AG09309 (cell line): ENCODE results near the gene NR5A2.
A peak's percentile ranks its signal among the peaks of the same experiment; 100 is the strongest.
"Not testable (repeated sequence)": the region's sequence is repeated elsewhere in the genome, so short reads cannot be mapped to it uniquely, and the experiment has no call there.

ENCODE experiments used
- DNase-seq: peaks from one replicate; pipeline ENCODE4 v3.0.0-alpha.2; 2010; ENCODE audit warnings: low read depth
- H3K4me3 ChIP-seq: 2 replicates; pipeline ENCODE4 v1.5.1; 2011; ENCODE audit warnings: mild to moderate bottlenecking, low read depth, low read length, moderate library complexity; ENCODE audit not compliant: control insufficient read depth
- TF ChIP-seq, protein P1 (sequence below): IDR thresholded peaks from 2 replicates; pipeline ENCODE4 v1.5.1; 2011; ENCODE audit warnings: mild to moderate bottlenecking, low read depth, low read length, inconsistent platforms; ENCODE audit not compliant: insufficient read depth, control insufficient read depth; ENCODE audit errors: missing control alignments

Gene NR5A2

GRCh38 chr1:200184196-200184595 is 156.7 kb downstream of the NR5A2 start:
- TF ChIP-seq, protein P1, sequence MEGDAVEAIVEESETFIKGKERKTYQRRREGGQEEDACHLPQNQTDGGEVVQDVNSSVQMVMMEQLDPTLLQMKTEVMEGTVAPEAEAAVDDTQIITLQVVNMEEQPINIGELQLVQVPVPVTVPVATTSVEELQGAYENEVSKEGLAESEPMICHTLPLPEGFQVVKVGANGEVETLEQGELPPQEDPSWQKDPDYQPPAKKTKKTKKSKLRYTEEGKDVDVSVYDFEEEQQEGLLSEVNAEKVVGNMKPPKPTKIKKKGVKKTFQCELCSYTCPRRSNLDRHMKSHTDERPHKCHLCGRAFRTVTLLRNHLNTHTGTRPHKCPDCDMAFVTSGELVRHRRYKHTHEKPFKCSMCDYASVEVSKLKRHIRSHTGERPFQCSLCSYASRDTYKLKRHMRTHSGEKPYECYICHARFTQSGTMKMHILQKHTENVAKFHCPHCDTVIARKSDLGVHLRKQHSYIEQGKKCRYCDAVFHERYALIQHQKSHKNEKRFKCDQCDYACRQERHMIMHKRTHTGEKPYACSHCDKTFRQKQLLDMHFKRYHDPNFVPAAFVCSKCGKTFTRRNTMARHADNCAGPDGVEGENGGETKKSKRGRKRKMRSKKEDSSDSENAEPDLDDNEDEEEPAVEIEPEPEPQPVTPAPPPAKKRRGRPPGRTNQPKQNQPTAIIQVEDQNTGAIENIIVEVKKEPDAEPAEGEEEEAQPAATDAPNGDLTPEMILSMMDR: no peak
- peak; percentile 78 for DNase-seq
- H3K4me3 ChIP-seq: no peak overlapping the region

- DNase-seq, H3K4me3 ChIP-seq: not testable (repeated sequence)
Measured at GRCh38 chr1:200185191-200185590, 157.7 kb downstream of the NR5A2 start.

DNA sequence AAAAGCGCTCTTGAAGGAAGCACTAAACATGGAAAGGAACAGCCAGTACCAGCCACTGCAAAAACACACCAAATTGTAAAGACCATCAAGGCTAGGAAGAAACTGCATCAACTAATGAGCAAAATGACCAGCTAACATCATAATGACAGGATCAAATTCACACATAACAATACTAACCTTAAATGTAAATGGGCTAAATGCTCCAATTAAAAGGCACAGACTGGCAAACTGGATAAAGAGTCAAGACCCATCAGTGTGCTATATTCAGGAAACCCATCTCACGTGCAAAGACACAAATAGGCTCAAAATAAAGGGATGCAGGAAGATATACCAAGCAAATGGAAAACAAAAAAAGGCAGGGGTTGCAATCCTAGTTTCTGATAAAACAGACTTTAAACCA is 159.8 kb downstream of the NR5A2 start:
- DNase-seq: not testable (repeated sequence)

GRCh38 chr1:200191993-200192392 is 164.5 kb downstream of the NR5A2 start:
- H3K4me3 ChIP-seq: no peak overlapping the region
- TF ChIP-seq, protein P1: no peak
- DNase-seq: no peak

More for the DNA sequence above, 159.8 kb downstream of the NR5A2 start:
- not testable (repeated sequence) for H3K4me3 ChIP-seq

DNA sequence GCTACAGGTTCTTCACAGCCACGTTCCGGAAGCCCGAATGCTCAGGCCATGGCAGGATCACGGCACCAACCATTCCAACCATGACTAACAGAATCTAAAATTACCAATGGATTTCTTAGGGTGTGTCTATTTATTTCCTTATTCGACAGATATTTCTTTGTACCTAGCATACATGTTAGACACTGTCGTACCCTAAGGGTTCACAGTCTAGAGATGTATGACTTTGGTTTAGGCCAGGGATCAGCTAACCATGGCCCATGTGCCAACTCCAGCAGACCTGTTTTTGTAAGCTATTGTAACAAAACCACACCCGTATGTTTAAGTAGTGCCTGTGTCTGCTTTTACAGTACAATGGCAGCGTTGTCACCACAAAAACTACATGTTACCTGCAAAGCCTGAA is 167.0 kb downstream of the NR5A2 start:
- H3K4me3 ChIP-seq: no peak overlapping the region
- TF ChIP-seq, protein P1: no peak
- no peak for DNase-seq

DNA sequence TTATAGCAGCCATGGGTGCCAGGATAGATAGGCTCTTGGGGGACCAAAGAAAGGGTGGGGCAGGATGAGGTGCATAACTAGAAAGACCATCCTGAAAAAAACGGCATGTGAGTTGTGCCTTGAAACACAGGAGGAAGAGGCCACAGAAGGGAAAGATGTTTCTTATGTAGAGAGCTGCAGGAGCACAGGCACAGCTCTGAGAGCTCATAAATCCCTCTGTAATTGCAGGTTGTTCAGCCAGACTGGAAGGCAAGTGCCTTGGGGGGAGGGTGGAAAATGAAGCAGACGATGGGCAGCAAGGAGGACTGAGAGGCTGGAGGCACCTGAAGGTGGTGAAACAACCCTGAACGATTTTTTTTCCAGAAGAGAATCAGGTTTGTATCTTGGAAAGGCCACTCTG is 170.7 kb downstream of the NR5A2 start:
- H3K4me3 ChIP-seq: no peak overlapping the region
- TF ChIP-seq, protein P1: no peak
- no peak for DNase-seq

DNA sequence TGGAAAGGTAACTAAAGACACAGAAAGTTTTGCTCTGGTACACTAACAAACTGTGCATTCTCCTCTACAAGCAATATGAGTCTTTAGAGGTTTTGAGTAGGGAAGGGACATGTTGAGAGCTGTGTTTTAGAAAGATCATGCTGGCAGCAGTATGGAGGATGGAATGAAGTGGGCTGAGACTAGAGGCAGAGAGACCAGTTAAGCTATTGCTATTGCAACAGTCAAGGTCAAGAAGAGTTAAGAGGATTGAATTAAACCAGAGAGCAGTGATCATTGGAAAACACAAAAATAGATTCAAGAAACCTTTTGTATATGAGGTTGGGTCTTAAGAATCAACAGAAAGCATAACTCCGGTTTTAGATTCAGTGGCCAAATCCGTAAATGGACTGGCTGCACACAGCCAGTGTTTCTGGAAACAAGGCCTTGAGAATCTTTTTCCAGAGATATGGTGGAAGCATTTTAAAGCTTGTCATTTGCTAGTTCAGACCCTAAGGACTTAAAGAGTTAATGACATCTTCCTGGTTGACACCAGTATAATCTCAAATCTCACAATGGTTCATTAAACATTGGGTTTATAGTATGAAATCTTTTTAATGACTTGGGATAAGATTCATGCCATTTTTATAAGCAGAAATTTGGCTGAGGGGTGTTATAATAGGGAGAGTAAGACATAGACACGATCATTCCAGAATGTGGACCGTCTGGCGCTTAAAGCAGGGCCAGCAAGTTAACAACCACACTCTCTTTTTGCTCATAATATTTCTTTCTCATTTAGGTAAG is 177.9 kb downstream of the NR5A2 start:
- TF ChIP-seq, protein P1: no peak
- no peak overlapping the region for H3K4me3 ChIP-seq
- no peak for DNase-seq

DNA sequence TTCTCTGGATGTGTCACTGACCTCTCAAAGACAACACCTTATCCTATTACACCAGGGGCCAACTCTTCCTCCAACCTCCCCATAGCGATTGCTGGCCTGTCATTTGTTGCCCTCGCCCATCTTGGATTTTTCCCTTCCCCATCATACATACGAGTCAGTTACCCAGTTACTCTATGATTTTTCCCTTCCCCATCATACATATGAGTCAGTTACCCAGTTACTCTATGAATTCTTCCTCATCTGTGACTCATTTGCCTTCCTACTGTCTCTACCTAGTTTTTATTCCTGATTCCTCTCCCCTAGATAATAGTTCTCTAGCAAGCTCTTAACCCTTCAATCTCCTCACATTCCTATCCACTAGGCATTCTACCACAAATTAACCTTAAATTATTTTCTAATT is 178.8 kb downstream of the NR5A2 start:
- peak; percentile 27 for DNase-seq
- TF ChIP-seq, protein P1: no peak
- no peak overlapping the region for H3K4me3 ChIP-seq
